Activated CD8-positive, alpha-beta memory T cell treated with anti-CD3 and anti-CD28 coated beads for 36 hours (primary cell): ENCODE data around the gene AVPR1B. TPM values are rescaled to one million over a fixed set of nuclear protein-coding genes. Genes with fewer than 3 reads are reported as not detected.

Experiments used
- CTCF ChIA-PET: fragments of 350-600 bp; sonication (Branson Sonifier 250); formaldehyde crosslinking; loops from one replicate; lab custom pipeline; 2021; ENCODE audit warnings: antibody characterized with exemption; lab: Charles Lee
- POLR2A ChIA-PET: fragments of 350-600 bp; sonication (Branson Sonifier 250); formaldehyde crosslinking; loops from one replicate; lab custom pipeline; 2021; ENCODE audit warnings: antibody characterized with exemption; lab: Charles Lee
- total RNA-seq, 2 experiments: library from RNA; stranded (reverse); gene quantifications; one replicate each; pipeline ENCODE4 v1.2.3, GENCODE V29; 2021

Gene AVPR1B
- total RNA-seq, 2 experiments from 2014 or later = not detected

DNA sequence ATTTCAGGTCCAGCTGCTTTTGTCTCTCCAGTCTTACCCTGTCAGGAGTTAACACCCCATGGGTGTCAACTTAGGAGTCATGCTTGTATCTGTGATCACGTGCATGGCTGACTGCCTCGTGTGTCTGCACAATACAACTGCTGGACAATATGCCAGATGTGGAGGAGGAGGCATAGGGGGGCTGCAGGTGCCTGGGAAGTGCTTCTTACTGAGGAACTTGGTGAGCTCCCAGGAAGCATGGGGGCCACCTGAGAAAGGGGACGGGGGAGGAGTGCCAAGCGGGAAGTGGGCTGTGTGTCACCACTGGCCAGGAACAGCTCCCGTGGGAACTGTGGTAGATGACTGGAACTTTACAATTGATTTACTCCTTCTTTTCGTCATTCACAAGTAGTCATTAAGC is 54.7 kb downstream of the AVPR1B start:
- POLR2A ChIA-PET = no interaction called here

DNA sequence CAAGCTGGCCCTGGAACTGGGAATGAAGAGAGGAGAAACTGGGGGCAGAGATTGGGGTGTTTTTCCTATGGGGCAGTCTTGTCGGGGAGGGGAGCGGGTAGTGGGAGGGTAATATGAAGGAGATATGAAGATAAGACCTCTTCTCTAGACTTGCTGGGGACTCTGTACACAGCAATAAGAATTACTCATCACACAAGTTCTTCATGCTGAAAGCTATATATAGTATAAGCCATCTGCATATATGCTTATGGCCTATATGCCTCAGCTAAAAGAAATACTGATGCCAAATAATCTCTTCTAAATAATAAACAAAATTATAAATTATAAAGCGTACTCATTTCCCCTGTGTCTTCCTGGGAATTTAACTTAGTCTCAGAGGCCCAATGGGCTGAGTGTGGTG is 56.3 kb downstream of the AVPR1B start:
- POLR2A ChIA-PET = no interaction called here
- CTCF ChIA-PET = no interaction called here

More for the DNA sequence above, 54.7 kb downstream of the AVPR1B start:
- CTCF ChIA-PET = no interaction called here

Other genes with a start within 250 kb of the AVPR1B start
- gene SLC26A9, start 173.9 kb downstream of the AVPR1B start, total RNA-seq = not detected
- not detected for gene RAB7B, start 114.0 kb downstream of the AVPR1B start, total RNA-seq
- not detected for gene CTSE, start 93.5 kb downstream of the AVPR1B start, total RNA-seq
- not detected for gene RHEX, start 64.2 kb downstream of the AVPR1B start, total RNA-seq
- gene FAM72A, start 85.5 kb upstream of the AVPR1B start, total RNA-seq = 10 to 100 TPM; 23.0 to 24.6 TPM
- gene SRGAP2, start 86.2 kb upstream of the AVPR1B start, total RNA-seq = 10 to 100 TPM; 47.7 to 52.5 TPM